ENCODE measurements around the gene MUCL3. TPM values are rescaled to one million over a fixed set of nuclear protein-coding genes. Genes with fewer than 3 reads are reported as not detected.

Gene MUCL3
- total RNA-seq, 1 donor from 2014 or later = not detected

- FAIRE-seq = no peak
Observed at GRCh38 chr6:30930506-30930905, 10.3 kb upstream of the MUCL3 start.

DNA sequence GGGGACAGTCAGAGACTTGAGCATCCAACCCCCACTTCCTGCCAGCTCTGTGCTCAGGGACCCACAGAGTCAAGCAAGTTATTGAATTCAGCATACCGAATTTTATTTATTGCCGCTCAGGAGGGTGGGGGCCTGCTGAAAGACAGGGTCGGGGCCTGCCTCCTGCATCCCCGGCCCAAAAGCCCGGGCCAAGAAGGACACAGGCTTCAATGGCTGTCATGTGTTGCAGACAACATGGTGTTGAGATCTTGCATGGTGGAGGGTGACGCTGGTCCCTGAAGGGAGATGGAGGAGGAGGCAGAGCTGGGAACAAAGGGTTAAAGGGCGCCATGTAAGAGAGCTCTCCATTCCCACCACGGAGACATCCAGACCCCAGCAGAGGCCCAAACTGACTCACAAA is 9.5 kb upstream of the MUCL3 start:
- no peak for FAIRE-seq

More at GRCh38 chr6:30930506-30930905, 10.3 kb upstream of the MUCL3 start:
- no peaks in the 10 kb centered on the region for H3K79me2 ChIP-seq (ENCODE audit: insufficient read depth, low read length)
- no peak for TF ChIP-seq EZH2 (IDR thresholded peaks at IDR 0.05; ENCODE audit: insufficient read depth, low read length)
- TF ChIP-seq, protein P1, sequence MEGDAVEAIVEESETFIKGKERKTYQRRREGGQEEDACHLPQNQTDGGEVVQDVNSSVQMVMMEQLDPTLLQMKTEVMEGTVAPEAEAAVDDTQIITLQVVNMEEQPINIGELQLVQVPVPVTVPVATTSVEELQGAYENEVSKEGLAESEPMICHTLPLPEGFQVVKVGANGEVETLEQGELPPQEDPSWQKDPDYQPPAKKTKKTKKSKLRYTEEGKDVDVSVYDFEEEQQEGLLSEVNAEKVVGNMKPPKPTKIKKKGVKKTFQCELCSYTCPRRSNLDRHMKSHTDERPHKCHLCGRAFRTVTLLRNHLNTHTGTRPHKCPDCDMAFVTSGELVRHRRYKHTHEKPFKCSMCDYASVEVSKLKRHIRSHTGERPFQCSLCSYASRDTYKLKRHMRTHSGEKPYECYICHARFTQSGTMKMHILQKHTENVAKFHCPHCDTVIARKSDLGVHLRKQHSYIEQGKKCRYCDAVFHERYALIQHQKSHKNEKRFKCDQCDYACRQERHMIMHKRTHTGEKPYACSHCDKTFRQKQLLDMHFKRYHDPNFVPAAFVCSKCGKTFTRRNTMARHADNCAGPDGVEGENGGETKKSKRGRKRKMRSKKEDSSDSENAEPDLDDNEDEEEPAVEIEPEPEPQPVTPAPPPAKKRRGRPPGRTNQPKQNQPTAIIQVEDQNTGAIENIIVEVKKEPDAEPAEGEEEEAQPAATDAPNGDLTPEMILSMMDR (IDR thresholded peaks at IDR 0.05; ENCODE audit: insufficient read depth, low read depth, low read length) = no peak
- no peak overlapping the region for H3K27ac ChIP-seq (ENCODE audit: low read depth, low read length)
- no peak overlapping the region for H3K4me3 Mint-ChIP-seq (ENCODE audit: unreplicated experiment)
- H4K20me1 ChIP-seq (ENCODE audit: insufficient read depth, low read length) = no peaks in the 10 kb centered on the region
- peaks cover 16% of the 10 kb centered on the region for H3K27me3 Mint-ChIP-seq (ENCODE audit: low read depth, unreplicated experiment)
- H3K9ac ChIP-seq (ENCODE audit: low read length) = no peak overlapping the region
- H3K9me3 ChIP-seq (ENCODE audit: insufficient read depth, low read depth, low read length) = peaks cover 5% of the 10 kb centered on the region
- no peak for DNase-seq (ENCODE audit: low read depth)
- H3K4me2 ChIP-seq (ENCODE audit: low read length) = no peak overlapping the region
- H3K9me3 Mint-ChIP-seq (ENCODE audit: unreplicated experiment) = peaks cover 7% of the 10 kb centered on the region
- H3K4me1 Mint-ChIP-seq (ENCODE audit: low read depth, unreplicated experiment) = no peaks in the 10 kb centered on the region
- H3K36me3 ChIP-seq (ENCODE audit: insufficient read depth, low read length) = no peaks in the 10 kb centered on the region
- H3K4me3 ChIP-seq (ENCODE audit: insufficient read depth, low read depth, low read length) = no peak overlapping the region
- no peak overlapping the region for H3K27ac Mint-ChIP-seq (ENCODE audit: unreplicated experiment)
- H2AFZ ChIP-seq (ENCODE audit: low read depth, low read length) = no peak overlapping the region
- no peaks in the 10 kb centered on the region for H3K27me3 ChIP-seq (ENCODE audit: insufficient read depth, low read length)
- H3K4me1 ChIP-seq (ENCODE audit: insufficient read depth, low read length) = no peaks in the 10 kb centered on the region
- peaks cover 20% of the 10 kb centered on the region for H3K36me3 Mint-ChIP-seq (ENCODE audit: low read depth, unreplicated experiment)

More for the DNA sequence above, 9.5 kb upstream of the MUCL3 start:
- Histone ChIP-seq H3K4me2 (ENCODE audit: low read length) (no peak overlapping the region), H3K27ac (ENCODE audit: low read depth, low read length) (no peak overlapping the region), H3K4me1 (ENCODE audit: insufficient read depth, low read length) (no peaks in the 10 kb centered on the region), H3K4me3 (ENCODE audit: insufficient read depth, low read depth, low read length) (no peak overlapping the region), H3K9ac (ENCODE audit: low read length) (no peak overlapping the region), H4K20me1 (ENCODE audit: insufficient read depth, low read length) (no peaks in the 10 kb centered on the region), H3K9me3 (ENCODE audit: insufficient read depth, low read depth, low read length) (peaks cover 5% of the 10 kb centered on the region), H2AFZ (ENCODE audit: low read depth, low read length) (no peak overlapping the region), H3K27me3 (ENCODE audit: insufficient read depth, low read length) (no peaks in the 10 kb centered on the region), H3K36me3 (ENCODE audit: insufficient read depth, low read length) (no peaks in the 10 kb centered on the region), H3K79me2 (ENCODE audit: insufficient read depth, low read length) (no peaks in the 10 kb centered on the region)
- no peak for TF ChIP-seq EZH2 (IDR thresholded peaks at IDR 0.05; ENCODE audit: insufficient read depth, low read length)
- TF ChIP-seq, protein P1 (IDR thresholded peaks at IDR 0.05; ENCODE audit: insufficient read depth, low read depth, low read length) = no peak
- DNase-seq (ENCODE audit: low read depth) = no peak
- H3K4me3 Mint-ChIP-seq (ENCODE audit: unreplicated experiment) = no peak overlapping the region
- no peaks in the 10 kb centered on the region for H3K4me1 Mint-ChIP-seq (ENCODE audit: low read depth, unreplicated experiment)
- peaks cover 19% of the 10 kb centered on the region for H3K36me3 Mint-ChIP-seq (ENCODE audit: low read depth, unreplicated experiment)
- H3K27me3 Mint-ChIP-seq (ENCODE audit: low read depth, unreplicated experiment) = peaks cover 19% of the 10 kb centered on the region
- no peak overlapping the region for H3K27ac Mint-ChIP-seq (ENCODE audit: unreplicated experiment)
- peaks cover 7% of the 10 kb centered on the region for H3K9me3 Mint-ChIP-seq (ENCODE audit: unreplicated experiment)

Measured in astrocyte (in vitro differentiated cells and primary cell).